Measurements from ENCODE around the gene FBLN2.

Gene FBLN2

GRCh38 chr3:13501521-13501920, 47.4 kb upstream of the FBLN2 start:
- Histone ChIP-seq H4K20me1 (ENCODE audit: insufficient read depth) (no peaks in the 10 kb centered on the region), H3K79me2 (ENCODE audit: insufficient read depth, low read depth) (no peaks in the 10 kb centered on the region), H3K4me3 (IDR thresholded peaks at IDR 0.05; ENCODE audit: insufficient read depth, low read depth, low read length) (no peak overlapping the region), H3K4me1 (ENCODE audit: low read depth, poor library complexity, severe bottlenecking) (peaks cover 18% of the 10 kb centered on the region), H2AFZ (ENCODE audit: low read depth) (no peak overlapping the region), H3K9ac (no peak overlapping the region), H3K4me2 (no peak overlapping the region), H3K27ac (no peak overlapping the region), H3K27me3 (ENCODE audit: insufficient read depth, low read depth) (no peaks in the 10 kb centered on the region), H3K36me3 (ENCODE audit: insufficient read depth) (no peaks in the 10 kb centered on the region)
- no peak for TF ChIP-seq CTCF (conservative IDR thresholded peaks at IDR 0.05; ENCODE audit: low read depth, low read length)

GRCh38 chr3:13501958-13502790, 46.8 kb upstream of the FBLN2 start:
- Histone ChIP-seq H3K9ac (no peak overlapping the region), H3K27me3 (ENCODE audit: insufficient read depth, low read depth) (no peaks in the 10 kb centered on the region)
- no peak for TF ChIP-seq CTCF (conservative IDR thresholded peaks at IDR 0.05; ENCODE audit: low read depth, low read length)

GRCh38 chr3:13502791-13503060, 46.2 kb upstream of the FBLN2 start:
- no peak overlapping the region for H3K27ac ChIP-seq

More at GRCh38 chr3:13501958-13502790, 46.8 kb upstream of the FBLN2 start:
- H3K27ac ChIP-seq = no peak overlapping the region
- no peak overlapping the region for H2AFZ ChIP-seq (ENCODE audit: low read depth)
- no peaks in the 10 kb centered on the region for H4K20me1 ChIP-seq (ENCODE audit: insufficient read depth)
- H3K4me3 ChIP-seq (IDR thresholded peaks at IDR 0.05; ENCODE audit: insufficient read depth, low read depth, low read length) = no peak overlapping the region
- H3K36me3 ChIP-seq (ENCODE audit: insufficient read depth) = no peaks in the 10 kb centered on the region
- H3K4me2 ChIP-seq = no peak overlapping the region
- peaks cover 12% of the 10 kb centered on the region for H3K4me1 ChIP-seq (ENCODE audit: low read depth, poor library complexity, severe bottlenecking)
- no peaks in the 10 kb centered on the region for H3K79me2 ChIP-seq (ENCODE audit: insufficient read depth, low read depth)

GRCh38 chr3:13504161-13504831, 44.6 kb upstream of the FBLN2 start:
- no peak overlapping the region for H2AFZ ChIP-seq (ENCODE audit: low read depth)
- H3K79me2 ChIP-seq (ENCODE audit: insufficient read depth, low read depth) = no peaks in the 10 kb centered on the region

More at GRCh38 chr3:13502791-13503060, 46.2 kb upstream of the FBLN2 start:
- no peaks in the 10 kb centered on the region for H3K36me3 ChIP-seq (ENCODE audit: insufficient read depth)
- no peak overlapping the region for H3K9ac ChIP-seq
- no peaks in the 10 kb centered on the region for H3K79me2 ChIP-seq (ENCODE audit: insufficient read depth, low read depth)
- TF ChIP-seq CTCF (conservative IDR thresholded peaks at IDR 0.05; ENCODE audit: low read depth, low read length) = no peak
- no peaks in the 10 kb centered on the region for H4K20me1 ChIP-seq (ENCODE audit: insufficient read depth)
- no peak overlapping the region for H3K4me2 ChIP-seq
- peaks cover 6% of the 10 kb centered on the region for H3K4me1 ChIP-seq (ENCODE audit: low read depth, poor library complexity, severe bottlenecking)
- H3K4me3 ChIP-seq (IDR thresholded peaks at IDR 0.05; ENCODE audit: insufficient read depth, low read depth, low read length) = no peak overlapping the region
- H2AFZ ChIP-seq (ENCODE audit: low read depth) = no peak overlapping the region
- no peaks in the 10 kb centered on the region for H3K27me3 ChIP-seq (ENCODE audit: insufficient read depth, low read depth)

More at GRCh38 chr3:13504161-13504831, 44.6 kb upstream of the FBLN2 start:
- H3K4me3 ChIP-seq (IDR thresholded peaks at IDR 0.05; ENCODE audit: insufficient read depth, low read depth, low read length) = no peak overlapping the region
- TF ChIP-seq CTCF (conservative IDR thresholded peaks at IDR 0.05; ENCODE audit: low read depth, low read length) = no peak
- no peak overlapping the region for H3K27ac ChIP-seq
- H3K36me3 ChIP-seq (ENCODE audit: insufficient read depth) = no peaks in the 10 kb centered on the region
- H4K20me1 ChIP-seq (ENCODE audit: insufficient read depth) = no peaks in the 10 kb centered on the region
- no peak overlapping the region for H3K9ac ChIP-seq
- H3K4me2 ChIP-seq = no peak overlapping the region
- no peaks in the 10 kb centered on the region for H3K27me3 ChIP-seq (ENCODE audit: insufficient read depth, low read depth)
- no peaks in the 10 kb centered on the region for H3K4me1 ChIP-seq (ENCODE audit: low read depth, poor library complexity, severe bottlenecking)
